ENCODE measurements around the gene CST8.

The CST8 gene

GRCh38 chr20:23526850-23527249 lies 35.9 kb downstream of the CST8 start:
- DNase-seq = no peak

GRCh38 chr20:23528867-23529431 lies 38.0 kb downstream of the CST8 start:
- DNase-seq = no peak

- DNase-seq = no peak
These were observed 40.1 kb downstream of the CST8 start for GRCh38 chr20:23530937-23531567.

GRCh38 chr20:23532533-23532932 lies 41.6 kb downstream of the CST8 start:
- DNase-seq = no peak

GRCh38 chr20:23533161-23533560 lies 42.2 kb downstream of the CST8 start:
- no peak for DNase-seq

- DNase-seq = no peak
These were observed 44.1 kb downstream of the CST8 start for GRCh38 chr20:23534801-23535593.

GRCh38 chr20:23536328-23536974 lies 45.5 kb downstream of the CST8 start:
- no peak for DNase-seq

- DNase-seq = no peak
These were observed 46.1 kb downstream of the CST8 start for GRCh38 chr20:23537030-23537429.

- no peak for DNase-seq
These were observed 49.7 kb downstream of the CST8 start for GRCh38 chr20:23540624-23541023.

- no peak for DNase-seq
These were observed 50.4 kb downstream of the CST8 start for GRCh38 chr20:23541330-23541729.

- no peak for DNase-seq
These were observed 50.9 kb downstream of the CST8 start for GRCh38 chr20:23541776-23542175.

- DNase-seq = no peak
These were observed 51.9 kb downstream of the CST8 start for GRCh38 chr20:23542801-23543200.

- no peak for DNase-seq
These were observed 53.2 kb downstream of the CST8 start for GRCh38 chr20:23544133-23544532.

All from NCI-H187 (cell line).